GM12874 (cell line): ENCODE measurements around the gene MAP3K10.

ENCODE experiments used
- TF ChIP-seq, protein P1 (sequence below): IDR thresholded peaks from 2 replicates; pipeline ENCODE4 v1.5.1; 2011; ENCODE audit warnings: low read depth, mild to moderate bottlenecking, control low read depth, low read length, moderate library complexity; ENCODE audit not compliant: insufficient read depth

The MAP3K10 gene

DNA sequence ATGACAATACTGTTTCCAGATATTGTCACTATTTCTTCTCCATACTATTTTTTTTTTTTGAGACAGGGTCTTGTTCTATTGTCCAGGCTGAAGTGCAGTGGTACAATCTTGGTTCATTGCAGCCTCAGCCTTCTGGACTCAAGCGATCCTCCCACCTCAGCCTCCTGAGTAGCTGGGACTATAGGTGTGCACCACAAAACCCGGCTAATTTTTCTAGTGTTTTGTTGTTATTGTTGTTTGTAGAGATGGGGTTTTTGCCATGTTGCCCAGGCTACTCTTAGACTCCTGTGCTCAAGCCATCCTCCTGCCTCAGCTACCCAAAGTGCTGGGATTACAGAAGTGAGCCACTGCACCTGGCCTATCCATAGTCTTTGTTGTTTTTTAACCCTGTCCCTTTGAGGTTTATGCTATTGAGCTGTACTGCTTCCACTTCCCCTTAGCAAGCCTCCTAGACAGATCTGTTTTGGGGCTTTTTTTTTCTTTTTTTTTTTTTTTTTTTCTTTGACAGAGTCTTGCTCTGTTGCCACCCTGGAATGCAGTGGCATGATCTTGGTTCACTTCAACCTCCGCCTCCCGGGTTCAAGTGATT is 27.6 kb upstream of the MAP3K10 start:
- TF ChIP-seq, protein P1, sequence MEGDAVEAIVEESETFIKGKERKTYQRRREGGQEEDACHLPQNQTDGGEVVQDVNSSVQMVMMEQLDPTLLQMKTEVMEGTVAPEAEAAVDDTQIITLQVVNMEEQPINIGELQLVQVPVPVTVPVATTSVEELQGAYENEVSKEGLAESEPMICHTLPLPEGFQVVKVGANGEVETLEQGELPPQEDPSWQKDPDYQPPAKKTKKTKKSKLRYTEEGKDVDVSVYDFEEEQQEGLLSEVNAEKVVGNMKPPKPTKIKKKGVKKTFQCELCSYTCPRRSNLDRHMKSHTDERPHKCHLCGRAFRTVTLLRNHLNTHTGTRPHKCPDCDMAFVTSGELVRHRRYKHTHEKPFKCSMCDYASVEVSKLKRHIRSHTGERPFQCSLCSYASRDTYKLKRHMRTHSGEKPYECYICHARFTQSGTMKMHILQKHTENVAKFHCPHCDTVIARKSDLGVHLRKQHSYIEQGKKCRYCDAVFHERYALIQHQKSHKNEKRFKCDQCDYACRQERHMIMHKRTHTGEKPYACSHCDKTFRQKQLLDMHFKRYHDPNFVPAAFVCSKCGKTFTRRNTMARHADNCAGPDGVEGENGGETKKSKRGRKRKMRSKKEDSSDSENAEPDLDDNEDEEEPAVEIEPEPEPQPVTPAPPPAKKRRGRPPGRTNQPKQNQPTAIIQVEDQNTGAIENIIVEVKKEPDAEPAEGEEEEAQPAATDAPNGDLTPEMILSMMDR, result no peak

DNA sequence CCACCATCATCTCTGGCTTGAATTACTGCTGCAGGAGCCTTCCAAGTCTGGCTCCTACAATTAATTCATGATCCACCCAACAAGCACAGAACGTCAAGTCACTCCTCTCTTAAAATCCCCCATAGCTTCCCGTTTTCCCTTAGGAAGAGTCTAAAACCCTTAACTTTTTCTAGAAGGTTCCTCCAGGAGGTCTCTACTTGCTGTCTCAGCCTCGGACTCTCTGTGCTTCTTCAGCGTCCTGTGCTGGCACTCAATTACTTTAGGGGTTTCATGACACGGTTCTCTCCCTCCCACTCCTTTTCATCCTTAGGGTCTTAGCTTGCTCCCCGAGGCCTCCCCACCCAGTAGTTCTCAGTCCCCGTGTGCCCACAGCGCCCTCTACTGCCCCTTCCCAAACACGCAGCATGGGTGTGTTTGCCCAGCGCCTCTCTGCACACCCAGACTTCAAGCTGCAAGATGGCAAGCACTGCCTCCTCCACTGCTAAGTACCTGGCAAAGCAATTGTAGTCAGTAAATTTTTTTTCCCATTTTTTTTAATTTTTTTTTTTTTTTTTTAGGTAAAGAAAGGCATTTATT is 25.8 kb upstream of the MAP3K10 start:
- TF ChIP-seq, protein P1, result peak; percentile 91

DNA sequence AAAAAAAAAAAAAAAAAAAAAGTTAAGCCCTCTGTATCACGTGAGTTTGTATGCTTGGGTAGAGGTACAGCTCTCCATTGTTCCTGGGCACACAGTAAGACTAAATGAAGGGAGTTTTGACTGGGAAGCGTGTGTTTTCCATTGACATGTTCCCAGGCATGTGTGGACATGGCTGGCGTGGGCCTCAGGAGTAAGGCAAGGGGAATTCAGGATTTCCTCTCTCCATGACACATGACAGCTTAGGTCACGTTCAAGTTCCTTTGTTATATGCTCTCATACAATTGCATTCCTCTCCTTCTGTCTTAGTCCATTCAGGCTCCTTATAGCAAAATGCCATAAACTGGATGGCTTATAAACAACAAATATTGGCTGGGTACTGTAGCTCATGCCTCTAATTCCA is 17.1 kb upstream of the MAP3K10 start:
- TF ChIP-seq, protein P1, result no peak

DNA sequence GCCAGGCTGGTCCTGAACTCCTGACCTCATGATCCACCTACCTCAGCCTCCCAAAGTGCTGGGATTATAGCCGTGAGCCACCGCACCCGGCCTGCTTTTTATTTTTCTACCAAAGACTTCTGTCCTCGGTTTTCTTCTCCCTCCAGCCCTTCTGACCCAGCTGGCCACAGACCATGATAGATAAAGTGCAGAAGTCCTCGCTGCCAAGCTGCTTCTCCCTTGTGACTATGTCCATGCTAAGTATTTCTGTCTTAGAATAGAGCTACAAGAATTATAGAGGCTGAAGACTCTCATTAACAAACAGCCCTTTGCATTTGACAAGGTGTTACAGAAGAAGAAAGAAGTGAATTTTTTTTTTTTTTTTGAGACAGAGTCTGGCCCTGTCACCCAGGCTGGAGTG is 15.4 kb upstream of the MAP3K10 start:
- TF ChIP-seq, protein P1, result no peak

DNA sequence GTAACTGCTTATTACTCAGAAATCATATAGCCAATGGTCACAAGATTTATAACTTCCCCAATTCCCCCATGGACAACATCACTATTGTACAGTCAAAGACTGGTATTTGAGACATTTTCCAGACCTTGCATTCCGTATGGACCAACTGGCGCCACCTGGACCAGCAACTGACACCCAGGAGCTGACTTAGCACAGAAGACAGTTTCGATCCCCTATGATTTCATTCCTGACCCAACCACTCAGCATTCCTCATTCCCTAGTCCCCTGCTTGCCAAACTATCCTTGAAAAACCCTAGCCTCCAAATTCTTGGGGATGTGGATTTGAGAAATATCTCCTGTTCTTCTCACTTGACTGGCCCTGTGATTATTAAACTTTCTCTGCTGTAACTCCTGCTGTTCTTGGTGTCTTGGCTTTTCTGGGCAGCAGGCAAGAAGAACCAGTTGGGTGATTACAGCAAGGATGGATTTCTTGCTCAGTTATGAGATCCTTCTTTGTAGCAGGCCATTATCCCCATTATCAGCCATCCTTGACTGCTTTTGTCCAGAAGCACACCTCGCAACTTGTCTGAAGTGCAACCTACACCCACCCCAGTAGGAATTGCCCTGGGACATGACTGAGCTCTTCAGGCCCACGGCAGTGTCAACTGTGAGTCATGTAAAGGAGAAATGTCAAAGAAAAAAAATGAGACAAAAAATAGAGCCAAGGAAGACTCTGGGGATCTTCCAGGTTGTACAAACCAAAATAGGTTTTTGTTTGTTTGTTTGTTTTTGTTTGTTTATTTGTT is 13.7 kb upstream of the MAP3K10 start:
- TF ChIP-seq, protein P1, result no peak

DNA sequence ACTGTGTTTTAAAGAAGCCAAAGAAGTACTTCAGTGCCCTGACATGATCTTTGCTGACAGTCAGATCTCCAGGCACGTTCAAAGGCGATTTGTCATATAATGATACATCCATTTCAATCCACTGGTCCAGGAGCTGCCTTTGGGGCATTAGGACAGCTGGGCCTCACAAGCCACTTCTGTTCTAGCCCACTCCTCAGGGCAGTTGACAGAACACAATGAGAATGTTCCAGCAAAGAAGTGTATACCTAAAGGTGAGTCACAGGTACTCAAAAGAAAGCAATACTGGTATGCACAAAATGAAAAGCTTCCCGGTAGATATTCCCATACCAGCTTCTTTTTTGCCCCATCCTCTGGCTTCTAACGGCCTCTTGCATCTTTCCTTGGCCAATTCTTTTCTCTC is 12.5 kb upstream of the MAP3K10 start:
- TF ChIP-seq, protein P1, result no peak

DNA sequence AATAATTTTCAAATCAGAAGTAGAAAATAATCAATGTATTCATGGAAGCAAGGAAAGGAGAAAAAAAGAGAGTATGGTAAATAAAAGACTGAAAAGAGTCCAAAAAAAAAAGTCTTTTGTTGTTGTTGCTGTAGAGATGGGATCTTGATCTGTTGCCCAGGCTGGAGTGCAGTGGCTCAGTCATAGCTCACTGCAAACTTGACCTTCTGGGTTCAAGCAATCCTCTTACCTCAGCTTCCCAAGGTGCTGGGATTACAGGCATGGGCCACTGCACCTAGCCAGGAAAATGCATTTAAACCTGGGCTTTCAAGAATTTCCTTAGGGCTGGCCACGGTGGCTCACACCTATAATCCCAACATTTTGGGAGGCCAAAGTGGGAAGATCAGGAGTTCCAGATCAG is 7.0 kb upstream of the MAP3K10 start:
- TF ChIP-seq, protein P1, result no peak
